OCI-LY1 (cell line): Measurements from ENCODE around the gene GATAD1.
"Not testable (repeated sequence)": the region's sequence is repeated elsewhere in the genome, so short reads cannot be mapped to it uniquely, and the experiment has no call there.

Experiments used
- H2AFZ ChIP-seq: fragments of 200-600 bp; sonication (generic), shearing (Covaris generic); 2 replicates; pipeline ENCODE4 v1.6.0; 2014; ENCODE audit warnings: antibody characterized with exemption, mild to moderate bottlenecking, low read length
- H3F3A ChIP-seq: fragments of 200-600 bp; sonication (generic), shearing (Covaris generic); 2 replicates; pipeline ENCODE4 v1.6.0; 2014; ENCODE audit warnings: mild to moderate bottlenecking, antibody characterized with exemption, low read length, moderate library complexity; ENCODE audit not compliant: insufficient read depth
- H3K27ac ChIP-seq: fragments of 200-600 bp; sonication (generic); 2 replicates; pipeline ENCODE4 v1.5.1; 2014; ENCODE audit warnings: low read length, mixed run types, mild to moderate bottlenecking, low read depth; ENCODE audit not compliant: poor library complexity, severe bottlenecking
- H3K27me3 ChIP-seq: fragments of 200-600 bp; sonication (generic); 2 replicates; pipeline ENCODE4 v1.6.0; 2014; ENCODE audit warnings: antibody characterized with exemption, mild to moderate bottlenecking, low read length, moderate library complexity; ENCODE audit not compliant: insufficient read depth
- H3K36me3 ChIP-seq: fragments of 200-600 bp; sonication (generic); 2 replicates; pipeline ENCODE4 v1.6.1; 2014; ENCODE audit warnings: mild to moderate bottlenecking, antibody characterized with exemption, low read length, moderate library complexity, mixed read lengths; ENCODE audit not compliant: insufficient read depth
- H3K4me1 ChIP-seq: fragments of 200-600 bp; sonication (generic); 2 replicates; pipeline ENCODE4 v1.5.1; 2014; ENCODE audit warnings: mild to moderate bottlenecking, low read length, moderate library complexity; ENCODE audit not compliant: insufficient read depth, severe bottlenecking
- H3K4me2 ChIP-seq: fragments of 200-600 bp; sonication (generic), shearing (Covaris generic); 2 replicates; pipeline ENCODE4 v1.6.1; 2014; ENCODE audit warnings: low read length
- H3K4me3 ChIP-seq: fragments of 200-600 bp; sonication (generic); 2 replicates; pipeline ENCODE4 v1.5.1; 2014; ENCODE audit warnings: low read length, low read depth, mild to moderate bottlenecking, mixed read lengths; ENCODE audit not compliant: poor library complexity, severe bottlenecking
- H3K79me2 ChIP-seq: fragments of 200-600 bp; shearing (Covaris generic); 2 replicates; pipeline ENCODE4 v1.6.1; 2016; ENCODE audit warnings: mixed run types, low read length, mixed read lengths; ENCODE audit not compliant: insufficient read depth
- H3K9ac ChIP-seq: fragments of 200-600 bp; sonication (generic), shearing (Covaris generic); 2 replicates; pipeline ENCODE4 v1.6.1; 2014; ENCODE audit warnings: mild to moderate bottlenecking, low read length, mixed read lengths
- H3K9me2 ChIP-seq: fragments of 200-600 bp; sonication (generic), shearing (Covaris generic); 2 replicates; pipeline ENCODE4 v1.6.1; 2014; ENCODE audit warnings: low read depth, mild to moderate bottlenecking, low read length, mixed read lengths
- H3K9me3 ChIP-seq: fragments of 200-600 bp; shearing (Covaris generic); 2 replicates; pipeline ENCODE4 v1.6.1; 2014; ENCODE audit warnings: low read length, mixed read lengths
- H4K20me1 ChIP-seq: fragments of 200-600 bp; sonication (generic), shearing (Covaris generic); 2 replicates; pipeline ENCODE4 v1.6.0; 2016; ENCODE audit warnings: mild to moderate bottlenecking, low read length; ENCODE audit not compliant: insufficient read depth
- CTCF ChIP-seq: fragments of 200-600 bp; sonication (generic), shearing (Covaris generic); IDR thresholded peaks from 2 replicates; pipeline ENCODE4 v1.5.1; 2017; ENCODE audit warnings: mild to moderate bottlenecking, antibody characterized with exemption, low read length, moderate library complexity, mixed read lengths
- EZH2 ChIP-seq: fragments of 200-600 bp; sonication (generic), shearing (Covaris generic); IDR thresholded peaks from 2 replicates; pipeline ENCODE4 v1.8.0; 2017; ENCODE audit warnings: borderline replicate concordance, mixed run types, mild to moderate bottlenecking, antibody characterized with exemption, low read length, moderate library complexity, mixed read lengths

The GATAD1 gene

GRCh38 chr7:92409357-92409756, 37.9 kb upstream of the GATAD1 start:
- Histone ChIP-seq H3K36me3 (no peaks in the 10 kb centered on the region), H2AFZ (no peak overlapping the region), H3K27me3 (no peaks in the 10 kb centered on the region; the same call in 1 of the 2 replicates), H3K4me3 (no peak overlapping the region), H3K79me2 (no peaks in the 10 kb centered on the region), H4K20me1 (no peaks in the 10 kb centered on the region), H3K4me1 (no peaks in the 10 kb centered on the region), H3F3A (no peaks in the 10 kb centered on the region), H3K27ac (no peak overlapping the region), H3K9me3 (no peaks in the 10 kb centered on the region), H3K9ac (no peak overlapping the region), H3K4me2 (no peak overlapping the region), H3K9me2 (no peaks in the 10 kb centered on the region)
- no peak for TF ChIP-seq EZH2
- TF ChIP-seq CTCF, result no peak

- H3K4me2 ChIP-seq, H3F3A ChIP-seq, H3K27ac ChIP-seq, H3K9me2 ChIP-seq, H3K27me3 ChIP-seq, H3K36me3 ChIP-seq, H3K4me1 ChIP-seq, H3K79me2 ChIP-seq, H3K9me3 ChIP-seq, H3K9ac ChIP-seq, H2AFZ ChIP-seq, H3K4me3 ChIP-seq, H4K20me1 ChIP-seq: not testable (repeated sequence)
Observed at GRCh38 chr7:92410162-92410561, 37.1 kb upstream of the GATAD1 start.

- Histone ChIP-seq H3K79me2 (no peaks in the 10 kb centered on the region), H3K27me3 (no peaks in the 10 kb centered on the region; the same call in 1 of the 2 replicates), H3F3A (no peaks in the 10 kb centered on the region), H3K4me1 (no peaks in the 10 kb centered on the region), H3K27ac (no peak overlapping the region), H2AFZ (no peak overlapping the region), H3K4me2 (no peak overlapping the region), H3K9me3 (no peaks in the 10 kb centered on the region), H3K9ac (no peak overlapping the region), H3K9me2 (no peaks in the 10 kb centered on the region), H3K36me3 (no peaks in the 10 kb centered on the region), H3K4me3 (no peak overlapping the region), H4K20me1 (no peaks in the 10 kb centered on the region)
- TF ChIP-seq CTCF (no peak), EZH2 (no peak)
Observed at GRCh38 chr7:92412745-92413144, 34.5 kb upstream of the GATAD1 start.

- no peak overlapping the region for H2AFZ ChIP-seq
- H3K9ac ChIP-seq, result no peak overlapping the region
- TF ChIP-seq EZH2 (no peak), CTCF (no peak)
- no peaks in the 10 kb centered on the region for H3K9me3 ChIP-seq
- no peaks in the 10 kb centered on the region for H3K79me2 ChIP-seq
- H3K4me1 ChIP-seq, result no peaks in the 10 kb centered on the region
- no peaks in the 10 kb centered on the region for H3K36me3 ChIP-seq
- no peaks in the 10 kb centered on the region for H3F3A ChIP-seq
- no peaks in the 10 kb centered on the region; the same call in 1 of the 2 replicates for H3K27me3 ChIP-seq
- H3K4me3 ChIP-seq, result no peak overlapping the region
- H3K4me2 ChIP-seq, result no peak overlapping the region
- H3K27ac ChIP-seq, result no peak overlapping the region
- H3K9me2 ChIP-seq, result no peaks in the 10 kb centered on the region
- H4K20me1 ChIP-seq, result no peaks in the 10 kb centered on the region
Observed at GRCh38 chr7:92413550-92413949, 33.7 kb upstream of the GATAD1 start.
